Tongue (tissue), 2 donors: ENCODE data around the gene NDC80. TPM values are rescaled to one million over a fixed set of nuclear protein-coding genes. Genes with fewer than 3 reads are reported as not detected.

Experiments
- DNase-seq: peaks from one replicate; pipeline ENCODE4 v3.0.0-alpha.2; 2015
- total RNA-seq: library from RNA; depleted of rRNA; stranded (reverse); fragments of >200 nt; gene quantifications from one replicate; pipeline ENCODE4 v1.2.3, GENCODE V29; 2014

NDC80 gene
- total RNA-seq, 1 donor from 2014 or later, result 9.4 TPM

DNA sequence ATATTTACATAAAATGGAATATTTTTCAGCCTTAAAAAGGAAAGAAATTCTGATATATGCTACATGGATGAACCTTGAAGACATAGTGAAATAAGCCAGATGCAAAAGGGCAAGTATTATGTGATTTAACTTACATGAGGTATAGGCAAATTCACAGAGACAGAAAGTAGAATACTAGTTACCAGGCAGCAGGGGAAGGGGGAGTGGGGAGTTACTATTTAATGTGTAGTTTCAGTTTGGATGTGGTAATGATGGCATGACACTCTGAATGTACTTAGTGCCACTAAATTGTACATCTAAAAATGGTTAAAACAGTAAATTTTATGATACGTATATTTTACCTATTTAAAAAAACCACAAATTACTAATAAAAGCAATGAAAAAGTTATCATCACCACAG is 12.1 kb upstream of the NDC80 start:
- no peak for DNase-seq

GRCh38 chr18:2564373-2564772 is 7.0 kb upstream of the NDC80 start:
- no peak for DNase-seq

DNA sequence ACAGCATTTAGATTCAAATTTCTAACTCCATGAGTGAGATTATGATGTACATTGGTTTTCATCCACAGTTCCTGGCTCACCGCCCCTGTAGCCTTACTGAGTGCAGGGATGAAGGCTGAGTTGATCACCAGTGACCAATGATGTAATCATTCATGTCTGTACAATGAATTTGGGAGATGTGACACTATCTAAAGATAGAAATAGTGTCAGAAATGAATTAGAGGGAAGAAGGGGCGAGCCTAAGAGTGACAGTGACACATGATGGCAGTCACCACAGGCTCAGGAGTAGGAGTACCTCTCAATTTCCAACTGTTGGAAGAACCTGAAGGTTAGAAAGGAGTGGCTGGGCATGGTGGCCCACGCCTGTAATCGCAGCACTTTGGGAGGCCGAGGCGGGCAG is 3.2 kb upstream of the NDC80 start:
- DNase-seq, result no peak

DNA sequence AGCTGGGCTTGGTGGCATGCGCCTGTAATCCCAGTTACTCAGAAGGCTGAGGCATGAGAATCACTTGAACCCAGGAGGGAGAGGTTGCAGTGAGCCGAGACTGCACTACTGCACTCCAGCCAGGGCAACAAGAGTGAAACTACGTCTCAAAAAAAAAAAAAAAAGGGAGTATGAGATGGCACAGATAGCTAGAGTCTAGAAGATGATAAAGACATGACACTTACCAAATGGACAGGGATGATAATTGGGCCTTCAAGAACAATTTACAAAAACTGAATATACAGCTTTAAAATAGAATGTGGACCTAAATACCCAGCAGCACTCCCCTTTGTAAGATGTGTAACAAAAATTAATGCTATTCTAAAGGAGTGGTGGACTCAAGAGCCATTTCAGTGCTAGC is 2.8 kb upstream of the NDC80 start:
- DNase-seq, result no peak

DNA sequence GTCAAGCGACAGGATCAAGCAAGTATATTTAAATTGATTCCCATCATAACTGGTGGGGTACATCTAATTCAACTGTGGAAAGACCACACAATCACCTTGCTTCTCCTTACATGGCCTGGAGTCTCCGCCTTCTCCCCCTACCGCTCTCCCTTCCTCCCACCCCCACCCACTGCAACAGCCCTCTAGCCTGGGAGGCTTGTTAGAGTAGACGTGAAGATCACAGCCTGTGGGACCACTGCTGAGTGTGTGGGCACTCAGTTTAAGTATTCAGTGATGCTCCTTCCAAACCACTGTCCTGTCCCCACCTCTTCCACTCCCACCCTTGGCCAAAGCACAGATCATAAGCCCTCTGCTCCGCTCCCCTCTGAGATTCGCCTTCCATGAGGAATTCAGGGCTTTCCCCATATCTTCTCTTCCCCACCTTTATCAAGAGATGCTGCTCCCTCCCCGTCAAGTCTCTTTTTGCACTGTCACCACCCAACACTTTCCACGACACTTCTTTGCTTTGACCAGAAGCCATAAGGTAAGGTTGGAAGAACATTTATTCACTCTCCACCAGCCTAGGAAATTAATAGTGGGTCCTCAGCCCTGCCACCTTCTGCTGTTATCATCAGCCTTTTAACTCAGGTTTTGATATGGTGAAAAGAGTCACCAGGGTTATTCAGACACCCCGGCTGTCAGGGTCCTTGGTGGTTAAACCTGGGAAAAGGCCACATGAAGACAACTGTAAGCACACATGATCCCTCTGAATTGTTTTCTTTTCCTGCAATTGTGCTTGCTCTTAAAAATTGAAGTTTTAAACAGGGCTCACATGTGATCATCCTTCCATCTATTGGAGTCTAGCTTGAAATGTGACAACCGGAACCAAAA is 1.8 kb upstream of the NDC80 start:
- no peak for DNase-seq

GRCh38 chr18:2570772-2571199 is 571 bp upstream of the NDC80 start:
- DNase-seq, result no peak

DNA sequence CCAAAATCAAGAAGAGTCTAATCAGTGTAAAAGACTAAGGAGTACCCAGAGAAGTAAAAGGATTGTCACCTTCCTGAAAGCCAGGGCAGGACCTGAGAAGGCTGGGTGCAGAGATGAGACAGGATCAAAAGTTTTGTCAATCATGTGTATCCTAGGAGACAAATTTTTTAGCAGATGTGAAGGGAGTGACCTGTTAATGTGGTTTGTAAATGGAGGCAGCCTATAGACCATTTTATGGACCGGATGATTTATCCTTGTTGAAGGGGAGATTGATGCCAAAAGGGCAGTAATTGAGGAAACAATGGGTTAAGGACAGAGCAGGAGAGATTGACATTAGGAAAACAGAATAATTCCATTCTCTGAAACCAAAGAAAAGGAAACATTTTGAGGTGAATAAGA is 813 bp downstream of the NDC80 start:
- peak; percentile 24 for DNase-seq

GRCh38 chr18:2572892-2573291 is 1.5 kb downstream of the NDC80 start:
- no peak for DNase-seq

- DNase-seq, result no peak
Observed at GRCh38 chr18:2573408-2573807, 2.1 kb downstream of the NDC80 start.

DNA sequence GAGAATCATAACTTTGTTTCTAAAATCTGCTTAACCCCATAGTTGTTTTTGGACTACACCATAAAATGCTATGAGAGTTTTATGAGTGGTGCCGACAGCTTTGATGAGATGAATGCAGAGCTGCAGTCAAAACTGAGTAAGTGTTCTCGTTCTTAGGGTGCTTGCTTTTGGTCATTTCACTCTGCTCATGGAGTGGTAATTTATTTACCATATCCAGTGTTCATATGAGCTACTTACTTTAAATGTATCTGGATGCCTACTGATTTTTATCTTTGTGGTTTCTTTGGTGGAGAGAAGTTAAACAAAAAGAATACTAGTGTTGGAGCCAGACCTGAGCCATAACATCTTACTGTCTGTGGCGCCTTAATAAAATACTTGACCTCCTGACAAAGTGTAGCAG is 16.4 kb downstream of the NDC80 start:
- no peak for DNase-seq

DNA sequence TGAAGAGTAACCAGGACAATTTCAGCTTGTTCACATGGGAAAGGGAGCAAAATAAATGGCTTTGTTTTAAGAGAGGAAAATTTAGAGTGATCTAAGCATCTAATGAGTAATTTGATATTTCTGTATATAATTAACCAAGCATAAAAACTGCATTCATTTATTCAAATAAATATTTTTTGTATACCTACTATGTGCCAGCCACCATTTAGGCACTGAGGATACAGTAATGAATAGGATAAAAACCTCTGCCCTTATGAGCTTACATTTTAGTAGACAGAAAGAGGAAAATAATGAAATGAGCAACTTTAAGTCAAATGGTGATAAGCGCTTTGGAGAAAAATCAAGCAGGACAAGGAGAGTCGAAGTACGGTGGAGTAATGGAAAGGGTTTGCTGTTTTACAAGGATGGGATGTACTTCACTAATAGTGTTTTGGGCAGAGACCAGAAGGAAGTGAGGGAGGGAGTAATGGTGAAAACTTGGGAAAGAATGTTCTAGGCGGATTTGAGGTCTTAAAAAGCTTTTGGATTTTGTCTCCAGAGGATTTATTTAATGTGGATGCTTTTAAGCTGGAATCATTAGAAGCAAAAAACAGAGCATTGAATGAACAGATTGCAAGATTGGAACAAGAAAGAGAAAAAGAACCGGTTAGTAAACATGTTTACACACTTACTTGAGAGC is 17.4 kb downstream of the NDC80 start:
- no peak for DNase-seq

DNA sequence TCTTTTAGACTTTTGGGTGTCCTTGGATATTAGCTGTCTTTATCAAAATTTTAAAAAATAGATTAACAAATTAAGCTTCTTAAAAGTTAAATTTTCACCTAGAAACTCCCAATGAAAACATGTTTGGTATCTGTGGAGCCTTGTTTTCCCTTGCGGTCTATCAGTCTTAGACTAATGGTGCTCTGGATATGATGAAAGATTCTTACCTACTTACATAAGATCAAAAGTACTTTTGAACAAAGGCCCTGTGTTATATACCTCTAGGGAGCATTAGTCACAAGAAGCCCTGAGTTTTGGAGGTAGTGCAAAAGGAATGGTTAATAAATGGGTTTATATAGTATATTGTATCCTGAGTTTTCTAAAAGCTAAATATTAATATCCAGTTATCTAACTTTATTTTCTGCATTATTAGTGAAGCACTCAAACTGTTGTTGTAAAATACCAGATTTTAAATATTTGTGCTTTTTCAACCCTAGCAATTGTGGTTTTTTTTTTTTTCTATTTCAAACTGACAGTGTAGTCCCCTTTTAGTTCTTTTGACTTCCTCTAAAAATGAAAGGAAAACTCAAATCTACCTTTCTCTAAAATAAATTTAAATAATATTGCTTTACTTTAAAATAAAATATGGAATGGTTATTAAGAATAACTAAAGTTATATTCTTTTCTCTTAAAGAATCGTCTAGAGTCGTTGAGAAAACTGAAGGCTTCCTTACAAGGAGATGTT is 18.1 kb downstream of the NDC80 start:
- DNase-seq, result no peak

DNA sequence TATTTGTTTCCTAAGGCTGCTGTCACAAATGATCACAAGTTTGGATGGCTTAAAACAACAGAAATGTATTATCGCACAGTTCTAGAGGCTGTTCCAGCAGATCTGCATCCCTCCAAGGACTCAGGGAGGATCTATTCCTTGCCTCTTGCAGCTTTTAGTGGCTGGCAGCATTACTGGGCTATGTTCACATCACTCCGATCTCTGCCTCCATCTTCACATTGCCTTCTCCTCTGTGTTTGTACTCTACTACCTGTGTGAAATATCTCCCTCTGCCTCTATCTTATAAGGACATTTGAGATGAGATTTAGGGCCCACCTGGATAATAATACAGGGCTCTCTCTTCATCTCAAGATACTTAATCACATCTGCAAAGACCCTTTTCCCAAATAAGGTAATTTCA is 18.9 kb downstream of the NDC80 start:
- DNase-seq, result no peak

- no peak for DNase-seq
Observed at GRCh38 chr18:2597639-2598038, 26.3 kb downstream of the NDC80 start.

GRCh38 chr18:2602844-2603243 is 31.5 kb downstream of the NDC80 start:
- no peak for DNase-seq

DNA sequence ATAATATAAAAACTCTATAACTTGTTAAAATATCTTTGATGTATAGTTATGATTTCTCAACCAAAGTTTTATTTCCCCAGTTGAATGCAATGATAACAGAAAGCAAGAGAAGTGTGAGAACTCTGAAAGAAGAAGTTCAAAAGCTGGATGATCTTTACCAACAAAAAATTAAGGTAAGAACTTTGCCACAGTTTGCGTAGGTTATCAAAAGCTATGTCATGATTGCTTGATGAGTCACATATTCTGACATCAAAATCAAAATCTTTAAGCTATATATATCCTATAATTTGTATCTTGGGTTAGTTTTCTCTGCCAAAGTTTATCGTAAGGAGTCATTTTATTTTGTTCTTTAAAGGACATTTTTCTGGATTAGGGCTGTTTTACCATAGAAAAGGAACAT is 35.0 kb downstream of the NDC80 start:
- DNase-seq, result no peak

DNA sequence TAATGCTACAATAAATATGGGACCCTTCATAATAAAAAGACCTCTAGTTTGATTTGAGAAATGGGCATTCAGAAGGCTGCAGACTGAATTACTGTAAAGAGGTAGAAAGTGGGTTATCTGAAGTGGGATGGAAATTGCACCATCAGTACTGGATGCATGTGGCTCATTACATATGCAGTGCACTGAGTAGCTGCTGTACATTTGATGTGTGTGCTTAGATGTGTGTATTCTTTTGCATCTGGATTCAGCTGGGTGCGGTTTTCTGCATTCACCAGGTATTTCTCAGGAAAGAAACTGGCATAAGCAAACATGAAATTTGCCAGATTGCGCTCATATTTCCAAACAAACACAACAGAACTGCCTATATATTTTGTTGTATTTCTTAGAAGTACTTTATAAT is 38.2 kb downstream of the NDC80 start:
- no peak for DNase-seq

DNA sequence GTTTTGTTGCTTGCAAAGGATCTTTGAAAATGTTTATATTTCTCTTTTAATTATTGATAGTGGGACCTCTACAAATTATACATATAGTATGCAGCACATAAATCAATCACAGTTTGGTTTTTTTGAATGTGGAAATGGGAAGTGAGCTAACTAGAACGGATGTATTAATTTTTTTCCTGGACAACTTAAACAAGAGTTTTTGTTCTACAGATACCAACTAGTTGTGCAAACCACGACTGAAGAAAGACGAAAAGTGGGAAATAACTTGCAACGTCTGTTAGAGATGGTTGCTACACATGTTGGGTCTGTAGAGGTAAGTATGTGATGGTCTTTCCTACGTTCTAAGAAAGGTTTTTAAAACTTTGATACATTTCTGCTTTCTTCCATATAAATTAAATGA is 39.2 kb downstream of the NDC80 start:
- no peak for DNase-seq

GRCh38 chr18:2612996-2613395 is 41.6 kb downstream of the NDC80 start:
- no peak for DNase-seq

DNA sequence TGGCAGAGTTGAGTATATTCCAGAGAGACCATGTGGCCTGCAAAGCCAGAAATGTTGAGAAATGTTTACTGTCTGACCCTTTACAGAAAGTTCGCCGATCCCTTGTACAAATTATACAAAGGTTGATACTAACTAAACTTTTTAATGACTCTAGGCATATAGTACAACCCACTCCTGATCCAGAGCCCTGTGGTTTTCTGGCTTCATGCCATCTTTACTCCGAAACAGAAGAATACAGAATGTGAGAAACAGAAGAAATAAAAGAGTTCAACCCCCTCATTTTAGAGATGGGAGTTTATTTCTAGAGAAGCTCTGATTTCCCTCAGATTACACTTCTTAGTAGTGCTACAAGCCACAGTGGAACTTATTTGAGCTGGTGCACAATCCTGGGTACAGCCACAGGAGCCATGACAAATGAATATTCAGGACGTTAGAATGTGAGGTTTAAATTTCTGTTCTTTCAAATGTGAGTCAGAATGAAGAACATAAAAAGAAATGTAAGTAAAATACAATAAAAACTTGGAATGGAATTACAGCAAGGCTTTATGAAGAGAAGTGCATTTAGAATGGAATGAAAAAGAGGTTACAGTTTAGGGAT is 46.1 kb downstream of the NDC80 start:
- DNase-seq, result no peak

- no peak for DNase-seq
Observed at GRCh38 chr18:2618009-2618408, 46.7 kb downstream of the NDC80 start.

- no peak for DNase-seq
Observed at GRCh38 chr18:2625217-2625616, 53.9 kb downstream of the NDC80 start.

- no peak for DNase-seq
Observed at GRCh38 chr18:2627821-2628276, 56.5 kb downstream of the NDC80 start.
